H1 (cell line): ENCODE results near the gene GSG1L. TPM values are rescaled to one million over a fixed set of nuclear protein-coding genes. Genes with fewer than 3 reads are reported as not detected.

Experiments used
- CTCF ChIA-PET: fragments of 300-600 bp; sonication (Branson Sonifier 250); formaldehyde crosslinking; loops from one replicate; lab custom pipeline; 2021; ENCODE audit not compliant: partially characterized antibody; lab: Charles Lee
- POLR2A ChIA-PET: fragments of 300-600 bp; sonication (Branson Sonifier 250); formaldehyde crosslinking; loops from one replicate; lab custom pipeline; 2021; ENCODE audit warnings: inconsistent platforms; ENCODE audit not compliant: partially characterized antibody; lab: Charles Lee
- DNase-seq, 2 experiments: peaks; one replicate each; pipeline versions ENCODE4 v3.0.0 to v3.0.0-alpha.2; 2010 to 2022; ENCODE audit warnings: low spot score in 2 of 2, low read depth in 1 of 2, mixed read lengths in 1 of 2
- FAIRE-seq: peaks from 2 replicates; lab custom pipeline; 2011; peaks lifted over from hg19 to GRCh38; lab: Jason Lieb, UNC
- H2AFZ ChIP-seq: 2 replicates; pipeline ENCODE4 v1.8.1; 2012; ENCODE audit warnings: low read length, inconsistent platforms
- H2AK5ac ChIP-seq: 2 replicates; pipeline ENCODE4 v1.6.1; 2013; ENCODE audit warnings: low read depth, low read length
- H2BK120ac ChIP-seq: replicated peaks from 2 replicates; pipeline ENCODE3; 2013; ENCODE audit warnings: low read depth, low read length, inconsistent platforms
- H2BK12ac ChIP-seq: 2 replicates; pipeline ENCODE4 v1.6.1; 2013; ENCODE audit warnings: low read depth, low read length
- H2BK15ac ChIP-seq: 2 replicates; pipeline ENCODE4 v1.6.1; 2013; ENCODE audit warnings: low read length
- H2BK20ac ChIP-seq: 2 replicates; pipeline ENCODE4 v1.6.1; 2013; ENCODE audit warnings: low read length
- H2BK5ac ChIP-seq: 2 replicates; pipeline ENCODE4 v1.6.1; 2013; ENCODE audit warnings: low read depth, low read length
- H3K14ac ChIP-seq: 2 replicates; pipeline ENCODE4 v1.6.1; 2013; ENCODE audit warnings: inconsistent platforms; ENCODE audit not compliant: insufficient read length
- H3K18ac ChIP-seq: 2 replicates; pipeline ENCODE4 v1.6.1; 2013; ENCODE audit warnings: low read length; ENCODE audit errors: extremely low read depth
- H3K23ac ChIP-seq: 2 replicates; pipeline ENCODE4 v1.6.1; 2013; ENCODE audit warnings: inconsistent platforms; ENCODE audit not compliant: insufficient read length
- H3K23me2 ChIP-seq: 2 replicates; pipeline ENCODE4 v1.6.1; 2013; ENCODE audit warnings: low read depth, low read length
- H3K27ac ChIP-seq: 2 replicates; pipeline ENCODE4 v1.6.1; 2011; ENCODE audit warnings: low read depth, low read length, inconsistent platforms
- H3K27me3 ChIP-seq, 4 experiments: replicated peaks in 1 of 4; 1 replicate in 1 of 4; 2 replicates in 3 of 4; pipeline versions ENCODE4 v1.6.1 to v1.8.1; 2011 to 2013; ENCODE audit warnings: low read length in 3 of 4, mild to moderate bottlenecking in 3 of 4, inconsistent platforms in 2 of 4, mixed read lengths in 2 of 4, moderate library complexity in 1 of 4; ENCODE audit not compliant: control insufficient read depth in 3 of 4, insufficient read depth in 3 of 4; ENCODE audit errors: extremely low read depth in 1 of 4
- H3K36me3 ChIP-seq, 4 experiments: 2 replicates each; pipeline versions ENCODE4 v1.6.1 to v1.8.1; 2011 to 2013; ENCODE audit warnings: mild to moderate bottlenecking in 4 of 4, low read length in 3 of 4, moderate library complexity in 2 of 4, control low read depth in 1 of 4, inconsistent platforms in 1 of 4; ENCODE audit not compliant: insufficient read depth in 4 of 4, control insufficient read depth in 2 of 4
- H3K4ac ChIP-seq: replicated peaks from 2 replicates; pipeline ENCODE3; 2013; ENCODE audit warnings: low read length, low read depth, mixed read lengths, inconsistent platforms; ENCODE audit not compliant: insufficient read length
- H3K4me1 ChIP-seq, 4 experiments: replicated peaks in 1 of 4; 1 replicate in 1 of 4; 2 replicates in 3 of 4; pipeline versions ENCODE4 v1.6.1 to v1.8.1; 2011 to 2013; ENCODE audit warnings: low read length in 3 of 4, inconsistent platforms in 2 of 4, mixed read lengths in 1 of 4; ENCODE audit not compliant: insufficient read depth in 4 of 4, control insufficient read depth in 3 of 4
- H3K4me2 ChIP-seq, 2 experiments: 2 replicates each; pipeline versions ENCODE4 v1.6.1 to v1.8.1; 2011 to 2013; ENCODE audit warnings: low read depth in 2 of 2, low read length in 2 of 2, control low read depth in 1 of 2, inconsistent platforms in 1 of 2, mild to moderate bottlenecking in 1 of 2; ENCODE audit not compliant: insufficient read depth in 1 of 2
- H3K4me3 ChIP-seq, 4 experiments: fragments of 200-600, 300-600 bp in 1 of 4; sonication (generic), shearing (Covaris generic), sonication (Bioruptor Twin) in 1 of 4; 2 replicates each; pipeline versions ENCODE4 v1.5.1 to v1.8.1; 2011 to 2016; ENCODE audit warnings: low read length in 4 of 4, low read depth in 3 of 4, control low read depth in 2 of 4, inconsistent platforms in 2 of 4, mild to moderate bottlenecking in 2 of 4, mixed read lengths in 1 of 4, moderate library complexity in 1 of 4; ENCODE audit not compliant: insufficient read depth in 2 of 4; ENCODE audit errors: extremely low read depth in 1 of 4
- H3K56ac ChIP-seq: replicated peaks from 2 replicates; pipeline ENCODE3; 2013; ENCODE audit warnings: low read depth, mild to moderate bottlenecking, mixed read lengths, low read length, inconsistent platforms; ENCODE audit not compliant: insufficient read length
- H3K79me1 ChIP-seq: 2 replicates; pipeline ENCODE4 v1.6.1; 2013; ENCODE audit warnings: low read depth, low read length, control low read depth
- H3K79me2 ChIP-seq, 2 experiments: 2 replicates each; pipeline versions ENCODE4 v1.6.1 to v1.8.1; 2012 to 2013; ENCODE audit warnings: low read length in 2 of 2, mild to moderate bottlenecking in 2 of 2, inconsistent platforms in 1 of 2; ENCODE audit not compliant: insufficient read depth in 2 of 2, control insufficient read depth in 1 of 2
- H3K9ac ChIP-seq, 4 experiments: replicated peaks in 1 of 4; 1 replicate in 1 of 4; 2 replicates in 3 of 4; pipeline versions ENCODE4 v1.6.1 to v1.8.1; 2011 to 2013; ENCODE audit warnings: low read depth in 3 of 4, low read length in 3 of 4, control low read depth in 2 of 4, mild to moderate bottlenecking in 2 of 4, moderate library complexity in 2 of 4, inconsistent platforms in 1 of 4; ENCODE audit errors: extremely low read depth in 1 of 4
- H3K9me3 ChIP-seq, 2 experiments: 2 replicates each; pipeline versions ENCODE4 v1.6.1 to v1.8.1; 2012 to 2013; ENCODE audit warnings: mild to moderate bottlenecking in 2 of 2, moderate library complexity in 2 of 2, control low read depth in 1 of 2, inconsistent platforms in 1 of 2, low read depth in 1 of 2, low read length in 1 of 2, mixed read lengths in 1 of 2; ENCODE audit not compliant: insufficient read depth in 2 of 2
- H4K20me1 ChIP-seq, 2 experiments: replicated peaks in 1 of 2; 2 replicates each; pipeline versions ENCODE3 to v1.8.1; 2011 to 2013; ENCODE audit warnings: inconsistent platforms in 2 of 2, low read length in 2 of 2, mild to moderate bottlenecking in 1 of 2; ENCODE audit not compliant: insufficient read depth in 2 of 2, control insufficient read depth in 1 of 2
- H4K5ac ChIP-seq: 2 replicates; pipeline ENCODE4 v1.6.1; 2013; ENCODE audit warnings: low read length, low read depth, mixed read lengths, inconsistent platforms; ENCODE audit not compliant: insufficient read length
- H4K8ac ChIP-seq: 2 replicates; pipeline ENCODE4 v1.8.0; 2013; ENCODE audit warnings: mild to moderate bottlenecking, moderate library complexity, low read length, inconsistent platforms; ENCODE audit not compliant: insufficient read depth; ENCODE audit errors: extremely low read depth
- H4K91ac ChIP-seq: replicated peaks from 2 replicates; pipeline ENCODE3; 2013; ENCODE audit warnings: low read length, mixed read lengths, inconsistent platforms; ENCODE audit not compliant: insufficient read length
- BRCA1 ChIP-seq: IDR thresholded peaks from 2 replicates; pipeline ENCODE4 v1.6.1; 2012; ENCODE audit warnings: low read depth, low read length, improper control_type of control experiment
- CBX5 ChIP-seq: fragments of 300-800, 300-1000 bp; sonication (generic); IDR thresholded peaks from 2 replicates; pipeline ENCODE4 v1.7.1; 2016; ENCODE audit warnings: antibody characterized with exemption, low read length, low read depth
- RXRA ChIP-seq: IDR thresholded peaks from 2 replicates; pipeline ENCODE4 v1.6.1; 2011; ENCODE audit warnings: low read depth, mild to moderate bottlenecking, low read length, moderate library complexity; ENCODE audit not compliant: insufficient read depth
- WGBS, 2 experiments: shearing (Covaris generic) in 1 of 2; methylation state at CpG; one replicate each; pipeline versions ENCODE4 v1.1.6 to v1.1.7; 2013 to 2015; ENCODE audit warnings: low lambda C conversion rate in 2 of 2, mixed read lengths in 2 of 2, inconsistent platforms in 1 of 2, low coverage in 1 of 2, missing lambda C conversion rate in 1 of 2; ENCODE audit not compliant: insufficient replicate concordance in 2 of 2, insufficient coverage in 1 of 2, insufficient read length in 1 of 2; ENCODE audit errors: extremely low coverage in 1 of 2, missing lambda C conversion rate in 1 of 2; 5-methylcytosine and 5-hydroxymethylcytosine counted together
- polyA plus RNA-seq, 7 experiments: library from polyadenylated mRNA; depleted of rRNA in 3 of 7; stranded (reverse) in 5 of 7; unstranded in 2 of 7; fragments of >200 nt in 5 of 7; fragments of 200-250 nt in 2 of 7; gene quantifications; 1 replicate in 5 of 7; 2 replicates in 1 of 7; 4 replicates in 1 of 7; pipeline versions ENCODE4 v1.2.1 to v1.2.3, GENCODE V29; 2011 to 2013; ENCODE audit warnings: missing spikeins in 2 of 7, mixed read lengths in 2 of 7
- total RNA-seq: library from RNA; stranded (reverse); fragmentation: NEBNext Ultra II Directional; extraction: Animal tissue kit (Norgen Biotek cat#: 25700); gene quantifications from 2 replicates; pipeline ENCODE4 v1.2.1, GENCODE V29; 2021
- TF ChIP-seq, protein P1 (sequence below): IDR thresholded peaks from 2 replicates; pipeline ENCODE4 v1.6.1; 2011; ENCODE audit warnings: low read length, improper control_type of control experiment

The GSG1L gene
- total and polyA plus RNA-seq, 2 of the 8 experiments (the other 6 are each of a cell fraction or from before 2014, with no cell fraction given), result 0.71 to 1.1 TPM

DNA sequence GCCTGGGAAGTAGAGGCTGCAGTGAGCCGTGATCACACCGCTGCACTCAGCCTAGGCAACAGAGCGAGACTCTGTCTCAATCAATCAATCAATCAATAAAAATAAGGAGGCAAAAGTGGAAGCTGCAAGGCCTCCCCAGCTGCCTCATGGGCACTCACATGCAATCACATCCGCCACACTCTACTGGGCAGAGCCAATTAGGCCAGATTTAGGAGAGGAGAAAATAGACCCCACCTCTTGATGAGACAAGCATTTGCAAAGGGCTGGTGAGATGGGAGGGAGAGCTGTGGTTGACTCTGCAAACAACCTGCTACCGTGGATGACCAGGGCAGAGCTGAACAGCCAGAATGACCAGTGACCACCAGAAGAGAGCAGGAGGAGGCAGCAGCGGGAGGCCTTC lies 14.7 kb upstream of the GSG1L start:
- H3K4ac ChIP-seq, result no peak overlapping the region
- H4K8ac ChIP-seq, result no peak overlapping the region
- no peak for DNase-seq
- H2BK12ac ChIP-seq, result no peak overlapping the region
- H2AK5ac ChIP-seq, result no peak overlapping the region
- no peak overlapping the region for H3K4me2 ChIP-seq
- no peak overlapping the region for H2BK5ac ChIP-seq
- H3K14ac ChIP-seq, result no peak overlapping the region
- no peaks in the 10 kb centered on the region for H3K9me3 ChIP-seq
- H2AFZ ChIP-seq, result no peak overlapping the region
- no peak overlapping the region for H3K18ac ChIP-seq
- H3K27ac ChIP-seq, result no peak overlapping the region
- FAIRE-seq, result no peak
- no peak overlapping the region for H3K56ac ChIP-seq
- H3K4me3 ChIP-seq, result no peak overlapping the region
- H3K9ac ChIP-seq, result no peak overlapping the region
- H3K79me2 ChIP-seq, result no peaks in the 10 kb centered on the region
- H2BK120ac ChIP-seq, result no peak overlapping the region
- H2BK15ac ChIP-seq, result no peak overlapping the region
- H3K23me2 ChIP-seq, result no peaks in the 10 kb centered on the region
- H3K4me1 ChIP-seq, result no peaks in the 10 kb centered on the region
- POLR2A ChIA-PET, result no interaction called here
- H4K5ac ChIP-seq, result no peak overlapping the region
- no peak overlapping the region for H4K91ac ChIP-seq
- CTCF ChIA-PET, result interaction anchor here (0.6 to 2.6 kb wide), 2 partner anchors 13 to 37 kb away, joined by 3 to 10 read pairs; no protein-coding TSS in a partner anchor
- TF ChIP-seq BRCA1, result no peak
- no peak for TF ChIP-seq RXRA
- TF ChIP-seq, protein P1, sequence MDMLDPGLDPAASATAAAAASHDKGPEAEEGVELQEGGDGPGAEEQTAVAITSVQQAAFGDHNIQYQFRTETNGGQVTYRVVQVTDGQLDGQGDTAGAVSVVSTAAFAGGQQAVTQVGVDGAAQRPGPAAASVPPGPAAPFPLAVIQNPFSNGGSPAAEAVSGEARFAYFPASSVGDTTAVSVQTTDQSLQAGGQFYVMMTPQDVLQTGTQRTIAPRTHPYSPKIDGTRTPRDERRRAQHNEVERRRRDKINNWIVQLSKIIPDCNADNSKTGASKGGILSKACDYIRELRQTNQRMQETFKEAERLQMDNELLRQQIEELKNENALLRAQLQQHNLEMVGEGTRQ, result no peak
- TF ChIP-seq CBX5, result no peak
- no peak overlapping the region for H3K23ac ChIP-seq
- no peaks in the 10 kb centered on the region for H3K79me1 ChIP-seq
- no peaks in the 10 kb centered on the region for H4K20me1 ChIP-seq
- H3K36me3 ChIP-seq, result no peaks in the 10 kb centered on the region
- H2BK20ac ChIP-seq, result no peak overlapping the region
- no peaks in the 10 kb centered on the region for H3K27me3 ChIP-seq
- 94% methylated on average over 6 of the region's 6 CpGs; no CpG with 5 or more reads in 1 of the 2 experiments for WGBS, 2 experiments
